ENCODE results near the gene CCNK.

The CCNK gene

GRCh38 chr14:99480917-99481744, at the start of gene CCNK:
TSS of gene CCNK (plus strand) at chr14:99481409. CDS start at chr14:99492678, 11,269 bp downstream.
- DNase-seq = peak; percentile 100

- no peak for DNase-seq
Observed at GRCh38 chr14:99431986-99432385, 49.2 kb upstream of the CCNK start.

- no peak for DNase-seq
Observed at GRCh38 chr14:99432485-99432884, 48.7 kb upstream of the CCNK start.

DNA sequence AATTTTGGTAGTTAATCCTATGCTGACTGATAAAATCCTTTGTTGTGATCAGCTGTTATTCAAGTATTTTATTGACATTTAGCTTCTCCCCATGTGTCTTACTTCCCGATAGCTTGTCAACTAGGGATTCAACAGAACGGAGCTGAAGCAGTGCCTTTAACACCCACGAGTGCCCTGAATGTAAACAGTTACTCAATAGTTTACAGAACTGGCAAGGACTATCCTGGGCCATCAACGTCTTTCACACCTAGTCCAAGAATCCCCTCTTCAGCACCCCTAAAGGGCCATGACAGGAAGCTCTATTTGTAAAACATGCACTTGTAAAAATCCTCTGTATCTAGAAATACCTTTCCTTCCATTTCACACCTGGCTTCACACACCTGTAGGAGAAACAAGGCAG, 45.9 kb upstream of the CCNK start:
- DNase-seq = no peak

DNA sequence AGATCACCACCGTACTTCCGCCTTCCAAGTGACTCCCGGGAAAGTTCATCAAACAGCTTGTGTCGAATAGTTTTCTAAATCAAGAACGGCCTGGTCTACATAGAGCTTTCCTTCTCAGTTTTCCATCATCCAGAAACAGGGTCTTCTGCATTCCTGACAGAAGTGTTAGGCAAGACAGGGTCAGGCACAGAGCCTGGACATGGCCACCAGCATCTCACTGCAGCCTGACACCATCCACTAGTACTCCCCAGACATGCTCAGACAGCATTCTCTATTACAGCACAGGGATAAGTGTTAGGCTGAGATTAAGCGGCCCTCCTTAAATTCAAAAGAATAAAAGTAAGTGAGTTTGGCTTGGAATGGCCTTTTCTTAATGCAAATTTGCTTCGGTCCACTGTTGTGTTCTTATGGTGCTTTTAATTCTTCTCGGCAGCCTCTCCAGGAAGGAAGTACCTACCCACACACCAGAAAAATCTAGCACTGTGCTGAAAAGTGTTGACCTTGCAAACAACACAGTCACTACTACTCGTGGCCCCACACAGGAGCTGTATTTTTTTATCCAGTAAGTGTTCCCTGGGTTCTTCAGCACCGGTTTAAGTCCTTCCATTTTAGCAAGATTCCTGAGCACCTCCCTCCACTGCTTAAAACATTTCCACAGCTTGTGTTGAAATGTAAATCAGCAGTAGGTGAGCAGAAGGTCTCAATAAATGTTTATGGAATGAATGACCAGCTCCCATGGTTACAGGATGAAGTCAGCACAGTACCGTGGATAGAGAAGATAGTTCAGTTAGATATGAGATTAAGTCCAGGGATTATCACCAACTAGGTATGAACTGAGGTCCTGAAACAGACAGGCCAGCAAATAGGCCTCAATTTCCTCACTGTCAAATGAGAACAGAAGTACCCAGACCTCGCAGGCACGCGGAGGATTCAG, 44.7 kb upstream of the CCNK start:
- DNase-seq = no peak

GRCh38 chr14:99437706-99438105, 43.5 kb upstream of the CCNK start:
- no peak for DNase-seq

GRCh38 chr14:99440278-99440677, 40.9 kb upstream of the CCNK start:
- no peak for DNase-seq

GRCh38 chr14:99441157-99441870, 39.9 kb upstream of the CCNK start:
- DNase-seq = no peak

DNA sequence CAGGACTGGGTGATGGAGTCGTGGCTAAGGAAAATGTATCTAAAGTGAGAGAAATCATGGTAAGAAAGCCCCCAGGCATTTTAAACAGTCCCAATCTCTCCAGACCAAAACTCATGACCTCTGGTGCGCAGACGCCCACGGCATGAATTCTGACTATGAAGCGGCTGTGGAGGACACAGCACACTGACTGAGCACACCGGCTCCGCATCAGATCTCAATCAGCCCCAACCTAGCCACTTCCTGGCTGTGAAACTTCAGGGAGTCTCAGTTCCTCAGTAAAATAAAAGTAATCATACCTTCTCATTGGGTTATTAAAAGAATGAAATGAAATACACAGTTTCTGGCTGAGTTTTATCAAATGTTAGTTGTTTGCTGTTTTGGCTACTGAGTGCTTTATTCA, 39.3 kb upstream of the CCNK start:
- no peak for DNase-seq

GRCh38 chr14:99445931-99446330, 35.3 kb upstream of the CCNK start:
- DNase-seq = no peak

- DNase-seq = no peak
Observed at GRCh38 chr14:99447739-99448138, 33.5 kb upstream of the CCNK start.

GRCh38 chr14:99450266-99450665, 30.9 kb upstream of the CCNK start:
- no peak for DNase-seq

DNA sequence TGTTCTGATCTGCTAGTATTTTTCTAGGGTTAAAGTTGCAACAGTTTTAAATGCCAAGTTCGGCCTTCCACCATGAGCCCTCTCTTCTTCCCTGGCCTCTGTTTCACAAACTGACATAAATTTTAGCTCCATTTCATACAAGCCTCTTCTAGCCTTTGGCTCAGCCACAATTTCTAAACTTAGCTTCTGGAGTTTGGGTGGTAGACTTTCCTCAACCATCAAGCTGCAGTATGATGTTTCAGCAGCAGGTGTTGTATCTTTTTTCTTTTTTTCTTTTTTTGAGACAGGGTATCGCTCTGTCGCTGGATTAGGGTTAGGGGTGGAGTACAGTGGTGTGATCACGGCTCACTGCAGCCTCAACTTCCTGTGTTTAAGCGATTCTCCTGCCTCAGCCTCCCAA, 30.0 kb upstream of the CCNK start:
- no peak for DNase-seq

DNA sequence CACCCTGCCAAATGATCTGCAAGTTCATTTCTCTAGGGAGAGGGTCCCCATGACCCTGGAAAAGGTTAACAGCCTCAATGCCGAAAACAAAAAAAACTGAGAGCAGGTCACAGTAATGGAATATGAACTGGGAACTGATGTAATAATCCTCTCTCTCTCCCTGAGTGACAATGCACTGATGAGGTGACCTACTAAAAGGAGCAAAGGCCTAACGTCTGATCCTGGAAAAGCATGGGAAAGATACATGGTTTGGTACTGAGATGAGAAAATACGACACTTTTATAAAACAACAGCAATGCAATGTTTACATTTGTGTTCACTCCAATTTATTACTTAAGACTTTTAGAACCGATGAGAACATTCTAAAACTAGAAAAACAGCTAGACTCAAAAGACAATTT, 28.2 kb upstream of the CCNK start:
- DNase-seq = no peak

- DNase-seq = no peak
Observed at GRCh38 chr14:99454246-99454645, 27.0 kb upstream of the CCNK start.

DNA sequence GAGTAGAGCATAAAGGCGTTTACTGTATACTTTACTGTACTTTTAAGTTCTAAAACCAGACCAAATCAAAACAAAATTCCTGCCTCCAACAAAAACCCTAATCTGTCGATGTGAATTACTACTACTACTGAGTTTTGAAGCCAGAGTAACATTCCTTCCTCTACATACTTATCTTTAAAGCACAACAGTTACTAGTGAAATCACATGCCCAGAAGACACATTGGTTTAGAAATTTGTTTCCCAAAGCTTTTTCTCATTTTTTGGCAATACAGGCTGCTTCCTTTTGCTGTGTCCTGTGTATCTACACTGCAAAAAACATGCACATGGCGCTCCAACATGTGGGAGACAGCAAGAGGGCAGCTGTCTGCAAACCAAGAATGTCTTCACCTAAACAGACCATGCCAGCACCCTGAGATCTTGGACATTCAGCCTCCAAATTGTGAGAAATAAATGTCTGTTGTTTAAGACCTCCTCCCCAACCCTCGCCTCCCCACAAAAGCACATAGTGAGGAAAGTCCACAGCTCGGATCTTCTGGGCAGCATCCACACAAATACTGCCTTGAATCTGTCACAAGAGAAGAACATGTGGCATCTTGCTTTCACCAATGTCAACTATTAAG, 21.6 kb upstream of the CCNK start:
- DNase-seq = no peak

DNA sequence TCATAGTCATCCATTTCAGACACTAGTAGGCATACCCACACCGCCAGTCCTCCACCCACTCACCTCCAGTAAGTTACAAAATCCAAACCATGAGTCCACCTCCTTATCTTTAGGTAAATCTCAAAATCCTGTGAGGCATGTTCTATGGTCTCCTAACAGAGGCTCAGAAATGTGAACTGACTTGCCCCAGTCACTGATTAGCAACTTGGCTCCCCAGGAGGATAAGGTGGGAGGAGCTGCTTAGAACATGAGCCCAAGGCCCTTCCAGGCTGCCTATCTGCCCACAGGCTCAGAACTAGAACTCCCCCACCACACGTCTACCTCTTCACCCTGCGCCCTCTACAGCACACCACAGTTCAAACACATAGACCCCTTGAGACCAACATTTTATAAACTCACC, 20.4 kb upstream of the CCNK start:
- DNase-seq = no peak

- DNase-seq = no peak
Observed at GRCh38 chr14:99461411-99462085, 19.7 kb upstream of the CCNK start.

DNA sequence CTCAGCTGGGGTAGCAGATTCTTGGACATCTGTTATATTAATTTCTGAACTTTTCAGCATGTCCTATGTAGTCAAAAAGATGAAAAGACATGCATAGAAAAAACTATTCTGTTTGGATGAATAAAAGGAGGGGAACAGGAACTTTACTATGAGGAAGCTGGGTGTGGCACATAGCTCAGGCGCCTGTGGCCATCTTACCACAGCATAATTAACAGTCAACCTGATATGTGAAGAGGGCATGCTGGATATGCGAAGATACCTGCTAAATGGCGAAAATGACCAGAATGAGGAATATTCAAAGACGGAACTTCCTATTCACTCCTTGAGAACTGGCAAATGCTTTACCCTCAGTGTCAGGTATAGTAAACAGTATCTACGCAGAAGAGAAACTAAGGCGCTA, 19.0 kb upstream of the CCNK start:
- DNase-seq = no peak

DNA sequence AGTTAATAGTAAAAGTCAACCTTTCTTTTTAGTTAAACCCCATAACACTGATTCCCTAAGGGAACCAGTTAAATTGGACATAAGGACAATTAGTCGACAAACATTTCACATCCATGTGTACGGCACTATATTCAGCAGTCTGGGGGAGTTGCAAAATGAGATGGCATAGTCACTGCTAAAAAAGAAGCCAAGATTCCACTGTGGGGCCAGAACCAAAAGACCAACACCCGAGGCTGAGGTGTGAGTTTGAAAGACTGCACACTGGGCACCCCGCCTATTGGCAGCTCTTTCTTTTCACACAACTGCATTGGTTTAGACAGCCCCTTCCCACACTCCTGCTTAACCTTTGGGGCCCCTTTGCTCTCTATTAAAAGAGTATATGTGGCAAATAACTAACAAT, 17.2 kb upstream of the CCNK start:
- DNase-seq = no peak

GRCh38 chr14:99465288-99465687, 15.9 kb upstream of the CCNK start:
- no peak for DNase-seq

DNA sequence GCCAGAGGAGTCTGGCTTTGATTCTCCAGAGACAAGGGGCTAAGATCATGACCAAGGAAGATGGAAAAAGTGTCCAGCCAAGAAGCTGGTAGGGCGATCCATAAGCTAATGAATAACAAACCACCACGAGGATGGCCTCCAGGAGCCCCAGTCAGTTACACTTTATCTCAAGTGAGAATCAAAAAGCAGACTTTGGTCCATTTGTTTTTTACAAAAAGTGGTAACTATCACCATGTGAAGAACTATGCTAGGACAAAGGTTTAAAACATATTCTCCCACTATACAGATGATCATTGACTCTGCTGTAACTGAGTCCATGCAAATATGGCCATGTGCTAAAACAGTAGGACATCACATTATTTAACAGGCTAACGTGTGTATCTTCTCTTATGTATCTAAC, 14.5 kb upstream of the CCNK start:
- no peak for DNase-seq
